Panc1 (cell line): ENCODE measurements around the gene JAZF1. TPM values are rescaled to one million over a fixed set of nuclear protein-coding genes. Genes with fewer than 3 reads are reported as not detected.
A peak's percentile ranks its signal among the peaks of the same experiment; 100 is the strongest.

Experiments
- ATAC-seq: fragments of 200-7000 bp; cut with Tn5 transposase; 2 replicates; pipeline ENCODE4 v1.9.1; 2020; ENCODE audit warnings: mild to moderate bottlenecking, moderate library complexity
- BruUV-seq: library from RNA; stranded (reverse); fragments of 400-500 nt; replicated peaks from 2 replicates; lab custom pipeline; 2021; lab: Mats Ljungman, UMichigan
- CTCF ChIA-PET: fragments of 300-600 bp; sonication (Branson Sonifier 250); formaldehyde crosslinking; loops from one replicate; lab custom pipeline; 2022; ENCODE audit warnings: antibody characterized with exemption; lab: Charles Lee
- POLR2A ChIA-PET: fragments of 300-600 bp; sonication (Branson Sonifier 250); formaldehyde crosslinking; loops from one replicate; lab custom pipeline; 2022; ENCODE audit warnings: antibody characterized with exemption; lab: Charles Lee
- DNase-seq: peaks from one replicate; pipeline ENCODE4 v3.0.0-alpha.2; 2010; ENCODE audit warnings: low read depth, low spot score
- H3K27ac ChIP-seq: 2 replicates; pipeline ENCODE4 v1.5.1; 2011; ENCODE audit warnings: mild to moderate bottlenecking, low read length, inconsistent platforms
- H3K27me3 ChIP-seq: fragments of 200-500 bp; sonication (Bioruptor generic); 2 replicates; pipeline ENCODE4 v1.6.0; 2014; ENCODE audit warnings: low read length, inconsistent platforms; ENCODE audit not compliant: control insufficient read depth, insufficient read depth
- H3K36me3 ChIP-seq: fragments of 200-500 bp; sonication (Bioruptor generic); 2 replicates; pipeline ENCODE4 v1.5.1; 2014; ENCODE audit warnings: inconsistent platforms, mild to moderate bottlenecking, low read length, moderate library complexity; ENCODE audit not compliant: control insufficient read depth, insufficient read depth
- H3K4me1 ChIP-seq: 2 replicates; pipeline ENCODE4 v1.5.1; 2011; ENCODE audit warnings: inconsistent platforms, mild to moderate bottlenecking, low read length, moderate library complexity; ENCODE audit not compliant: control insufficient read depth, insufficient read depth
- H3K4me3 ChIP-seq, 2 experiments: 2 replicates each; pipeline ENCODE4 v1.5.1; 2011 to 2012; ENCODE audit warnings: low read depth in 2 of 2, low read length in 2 of 2, mild to moderate bottlenecking in 2 of 2, inconsistent platforms in 1 of 2, moderate library complexity in 1 of 2
- H3K9me3 ChIP-seq: fragments of 200-500 bp; sonication (Bioruptor generic); 2 replicates; pipeline ENCODE4 v1.5.1; 2014; ENCODE audit warnings: low read depth, mild to moderate bottlenecking, inconsistent platforms, low read length, moderate library complexity; ENCODE audit not compliant: control insufficient read depth, insufficient read depth
- POLR2AphosphoS5 ChIP-seq: IDR thresholded peaks from 2 replicates; pipeline ENCODE4 v1.6.1; 2012; ENCODE audit warnings: mild to moderate bottlenecking, low read depth, low read length, moderate library complexity
- SIN3A ChIP-seq: IDR thresholded peaks from 2 replicates; pipeline ENCODE4 v1.6.1; 2012; ENCODE audit warnings: low read depth, mild to moderate bottlenecking, low read length, moderate library complexity, borderline replicate concordance; ENCODE audit not compliant: insufficient read depth
- TCF7L2 ChIP-seq: IDR thresholded peaks from 2 replicates; pipeline ENCODE4 v1.6.1; 2011; ENCODE audit warnings: mild to moderate bottlenecking, low read depth, low read length, inconsistent platforms
- in situ Hi-C: cut with HindIII; loops from 2 replicates; pipeline ENCODE4 v1.10.0; 2016; ENCODE audit warnings: low sequenced_read_pairs, low pct_unique_long_range_greater_than_20kb
- intact Hi-C: fragments of 100-400 bp; cut with micrococcal nuclease; formaldehyde crosslinking; loops from one replicate; pipeline ENCODE4 v1.10.0; 2022; ENCODE audit not compliant: unreplicated experiment
- total RNA-seq: library from RNA; stranded (reverse); gene quantifications from one replicate; pipeline ENCODE4 v1.2.1, GENCODE V29; 2021; ENCODE audit not compliant: unreplicated experiment
- TF ChIP-seq, protein P1 (sequence below): fragments of 450-650 bp; IDR thresholded peaks from 2 replicates; pipeline ENCODE4 v1.5.1; 2017; ENCODE audit warnings: mild to moderate bottlenecking
- TF ChIP-seq, protein P2 (sequence below), 2 experiments: IDR thresholded peaks; 2 replicates each; pipeline ENCODE4 v1.6.1; 2011 to 2012; ENCODE audit warnings: low read depth in 2 of 2, control low read depth in 1 of 2, low read length in 1 of 2, mild to moderate bottlenecking in 1 of 2, moderate library complexity in 1 of 2; ENCODE audit not compliant: insufficient read depth in 1 of 2

Gene JAZF1
- total RNA-seq, 1 experiment from 2014 or later: 8.8 TPM

DNA sequence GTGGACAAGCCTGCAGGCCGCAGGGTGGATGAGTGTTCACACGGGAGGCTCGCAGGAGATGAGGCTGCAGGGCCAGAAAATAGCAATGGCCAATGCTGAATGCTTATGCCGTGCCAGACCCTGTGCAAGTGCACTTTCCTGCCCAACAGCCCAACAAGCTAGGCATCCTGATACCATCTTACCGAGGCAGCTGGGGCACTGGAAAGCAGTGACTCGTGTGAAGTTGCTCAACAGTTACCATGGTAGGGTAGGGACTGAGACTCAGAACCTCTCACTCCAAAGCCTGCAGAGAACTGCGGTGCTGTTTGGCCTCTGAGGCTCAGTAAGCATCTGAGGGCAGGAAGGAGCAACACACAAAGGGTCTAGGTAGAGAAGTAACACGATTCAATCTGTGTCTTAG is 43.7 kb downstream of the JAZF1 start:
- no TSS peak for BruUV-seq
- POLR2A ChIA-PET: no interaction called here
- Histone ChIP-seq H3K27ac (no peak overlapping the region), H3K27me3 (no peaks in the 10 kb centered on the region), H3K4me3 (no peak overlapping the region), H3K4me1 (no peaks in the 10 kb centered on the region), H3K9me3 (no peaks in the 10 kb centered on the region), H3K36me3 (no peaks in the 10 kb centered on the region)
- intact Hi-C loops: no loop called here
- CTCF ChIA-PET: no interaction called here
- 0 out of 2 replicates have a peak, but pooled peaks have one; percentile 34 for ATAC-seq
- TF ChIP-seq POLR2AphosphoS5 (no peak), SIN3A (no peak), TCF7L2 (no peak)
- TF ChIP-seq, protein P1, sequence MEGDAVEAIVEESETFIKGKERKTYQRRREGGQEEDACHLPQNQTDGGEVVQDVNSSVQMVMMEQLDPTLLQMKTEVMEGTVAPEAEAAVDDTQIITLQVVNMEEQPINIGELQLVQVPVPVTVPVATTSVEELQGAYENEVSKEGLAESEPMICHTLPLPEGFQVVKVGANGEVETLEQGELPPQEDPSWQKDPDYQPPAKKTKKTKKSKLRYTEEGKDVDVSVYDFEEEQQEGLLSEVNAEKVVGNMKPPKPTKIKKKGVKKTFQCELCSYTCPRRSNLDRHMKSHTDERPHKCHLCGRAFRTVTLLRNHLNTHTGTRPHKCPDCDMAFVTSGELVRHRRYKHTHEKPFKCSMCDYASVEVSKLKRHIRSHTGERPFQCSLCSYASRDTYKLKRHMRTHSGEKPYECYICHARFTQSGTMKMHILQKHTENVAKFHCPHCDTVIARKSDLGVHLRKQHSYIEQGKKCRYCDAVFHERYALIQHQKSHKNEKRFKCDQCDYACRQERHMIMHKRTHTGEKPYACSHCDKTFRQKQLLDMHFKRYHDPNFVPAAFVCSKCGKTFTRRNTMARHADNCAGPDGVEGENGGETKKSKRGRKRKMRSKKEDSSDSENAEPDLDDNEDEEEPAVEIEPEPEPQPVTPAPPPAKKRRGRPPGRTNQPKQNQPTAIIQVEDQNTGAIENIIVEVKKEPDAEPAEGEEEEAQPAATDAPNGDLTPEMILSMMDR: no peak
- TF ChIP-seq, protein P2, sequence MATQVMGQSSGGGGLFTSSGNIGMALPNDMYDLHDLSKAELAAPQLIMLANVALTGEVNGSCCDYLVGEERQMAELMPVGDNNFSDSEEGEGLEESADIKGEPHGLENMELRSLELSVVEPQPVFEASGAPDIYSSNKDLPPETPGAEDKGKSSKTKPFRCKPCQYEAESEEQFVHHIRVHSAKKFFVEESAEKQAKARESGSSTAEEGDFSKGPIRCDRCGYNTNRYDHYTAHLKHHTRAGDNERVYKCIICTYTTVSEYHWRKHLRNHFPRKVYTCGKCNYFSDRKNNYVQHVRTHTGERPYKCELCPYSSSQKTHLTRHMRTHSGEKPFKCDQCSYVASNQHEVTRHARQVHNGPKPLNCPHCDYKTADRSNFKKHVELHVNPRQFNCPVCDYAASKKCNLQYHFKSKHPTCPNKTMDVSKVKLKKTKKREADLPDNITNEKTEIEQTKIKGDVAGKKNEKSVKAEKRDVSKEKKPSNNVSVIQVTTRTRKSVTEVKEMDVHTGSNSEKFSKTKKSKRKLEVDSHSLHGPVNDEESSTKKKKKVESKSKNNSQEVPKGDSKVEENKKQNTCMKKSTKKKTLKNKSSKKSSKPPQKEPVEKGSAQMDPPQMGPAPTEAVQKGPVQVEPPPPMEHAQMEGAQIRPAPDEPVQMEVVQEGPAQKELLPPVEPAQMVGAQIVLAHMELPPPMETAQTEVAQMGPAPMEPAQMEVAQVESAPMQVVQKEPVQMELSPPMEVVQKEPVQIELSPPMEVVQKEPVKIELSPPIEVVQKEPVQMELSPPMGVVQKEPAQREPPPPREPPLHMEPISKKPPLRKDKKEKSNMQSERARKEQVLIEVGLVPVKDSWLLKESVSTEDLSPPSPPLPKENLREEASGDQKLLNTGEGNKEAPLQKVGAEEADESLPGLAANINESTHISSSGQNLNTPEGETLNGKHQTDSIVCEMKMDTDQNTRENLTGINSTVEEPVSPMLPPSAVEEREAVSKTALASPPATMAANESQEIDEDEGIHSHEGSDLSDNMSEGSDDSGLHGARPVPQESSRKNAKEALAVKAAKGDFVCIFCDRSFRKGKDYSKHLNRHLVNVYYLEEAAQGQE (IDR thresholded peaks at IDR 0.05; ENCODE audit: insufficient read depth in 1 of 2, low read depth in 2 of 2, low read length in 1 of 2): no peak
- DNase-seq: no peak
- in situ Hi-C loops: no loop called here

DNA sequence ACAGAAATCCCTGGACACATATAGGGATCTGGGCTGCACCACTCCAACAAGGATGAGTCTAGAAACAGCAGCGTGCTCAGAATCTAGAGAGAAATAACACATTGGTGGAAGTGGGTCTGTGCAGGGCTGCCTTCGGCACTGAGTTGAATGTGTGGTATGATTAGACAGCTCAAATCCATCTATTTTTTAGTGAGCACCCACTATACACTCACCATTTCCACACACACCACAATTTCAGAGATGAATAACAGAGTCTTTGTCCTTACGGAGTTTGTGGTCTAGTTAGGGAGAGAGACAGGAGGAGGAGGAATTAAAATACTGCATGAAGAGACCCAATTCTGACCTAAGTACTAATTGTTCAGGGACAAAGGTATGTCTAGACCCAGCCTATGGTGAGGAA is 44.2 kb downstream of the JAZF1 start:
- CTCF ChIA-PET: no interaction called here
- no peaks in the 10 kb centered on the region for H3K4me1 ChIP-seq
- in situ Hi-C loops (no loop called here), intact Hi-C loops (no loop called here)
- no TSS peak for BruUV-seq
- no peaks in the 10 kb centered on the region for H3K36me3 ChIP-seq
- DNase-seq (no peak), ATAC-seq (no peak)
- POLR2A ChIA-PET: no interaction called here
- H3K27ac ChIP-seq: no peak overlapping the region
- no peaks in the 10 kb centered on the region for H3K27me3 ChIP-seq
- H3K4me3 ChIP-seq: no peak overlapping the region
- no peaks in the 10 kb centered on the region for H3K9me3 ChIP-seq
- TF ChIP-seq POLR2AphosphoS5: no peak
- TF ChIP-seq, protein P1: no peak
- no peak for TF ChIP-seq TCF7L2
- TF ChIP-seq, protein P2 (IDR thresholded peaks at IDR 0.05; ENCODE audit: insufficient read depth in 1 of 2, low read depth in 2 of 2, low read length in 1 of 2): no peak
- TF ChIP-seq SIN3A: no peak
